Inflammatory macrophage treated with lipopolysaccharide for 4 hours (primary cell): ENCODE results near the gene CHD6.

Experiments used
- DNase-seq: peaks from one replicate; pipeline ENCODE4 v3.0.0-alpha.2; 2020

CHD6 gene

DNA sequence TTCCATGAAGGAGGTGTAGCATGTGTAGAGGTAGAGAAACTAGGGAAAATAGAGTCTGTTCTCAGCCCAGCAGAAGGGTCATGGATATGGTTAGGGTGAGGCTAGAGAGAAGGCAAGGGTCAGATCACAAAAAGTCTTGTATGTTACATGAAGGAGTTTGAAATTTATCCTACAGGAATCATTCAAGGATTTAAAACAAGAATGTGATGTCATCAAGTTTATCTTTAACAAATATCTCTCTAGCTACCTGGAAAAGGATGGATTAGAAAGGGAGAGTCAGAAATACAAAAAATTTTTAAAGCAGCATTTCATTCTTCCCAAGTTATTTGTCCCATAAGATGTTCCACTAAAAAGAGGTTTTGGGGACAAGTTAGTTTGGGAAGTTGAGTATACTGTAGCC lies 4.4 kb upstream of the CHD6 start:
- DNase-seq, result no peak

DNA sequence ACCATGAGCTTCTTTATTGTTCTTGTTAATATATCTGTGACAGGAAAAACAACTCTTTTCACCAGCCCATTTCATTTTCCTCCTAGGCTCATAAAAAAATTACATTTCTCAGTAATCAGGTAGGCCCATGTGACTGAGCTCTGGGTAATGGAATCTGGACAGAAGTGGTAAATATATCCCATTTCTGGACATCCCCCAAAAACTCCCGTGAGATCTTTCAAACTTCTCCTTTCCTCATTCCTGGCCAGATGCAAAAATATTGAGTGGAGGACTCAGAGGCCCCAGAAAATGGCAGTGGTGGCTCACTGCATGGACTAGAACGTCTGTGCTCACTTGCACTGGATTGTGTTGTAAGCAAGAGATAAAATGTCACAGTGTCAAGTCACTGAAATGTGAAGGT lies 3.8 kb upstream of the CHD6 start:
- peak; percentile 28 for DNase-seq

DNA sequence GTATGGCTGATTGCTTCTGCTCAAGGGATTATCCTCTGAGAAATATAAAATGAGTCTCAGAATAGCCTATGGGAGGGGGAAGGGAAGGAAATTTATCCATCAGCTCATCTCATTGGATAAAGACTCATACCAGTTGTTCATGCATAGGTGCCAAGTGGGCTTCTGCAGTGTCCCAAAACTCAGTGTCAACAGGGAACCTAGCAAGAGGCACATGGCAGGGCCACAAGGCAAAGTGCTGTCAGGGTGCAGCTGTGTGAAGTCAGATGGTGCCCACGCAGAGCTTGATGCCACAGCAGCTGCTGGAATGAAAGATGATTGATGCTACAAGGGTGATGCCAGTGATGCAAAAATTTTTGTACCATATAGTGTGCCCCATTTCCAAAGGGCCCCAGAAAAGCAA lies 3.2 kb upstream of the CHD6 start:
- DNase-seq, result no peak

DNA sequence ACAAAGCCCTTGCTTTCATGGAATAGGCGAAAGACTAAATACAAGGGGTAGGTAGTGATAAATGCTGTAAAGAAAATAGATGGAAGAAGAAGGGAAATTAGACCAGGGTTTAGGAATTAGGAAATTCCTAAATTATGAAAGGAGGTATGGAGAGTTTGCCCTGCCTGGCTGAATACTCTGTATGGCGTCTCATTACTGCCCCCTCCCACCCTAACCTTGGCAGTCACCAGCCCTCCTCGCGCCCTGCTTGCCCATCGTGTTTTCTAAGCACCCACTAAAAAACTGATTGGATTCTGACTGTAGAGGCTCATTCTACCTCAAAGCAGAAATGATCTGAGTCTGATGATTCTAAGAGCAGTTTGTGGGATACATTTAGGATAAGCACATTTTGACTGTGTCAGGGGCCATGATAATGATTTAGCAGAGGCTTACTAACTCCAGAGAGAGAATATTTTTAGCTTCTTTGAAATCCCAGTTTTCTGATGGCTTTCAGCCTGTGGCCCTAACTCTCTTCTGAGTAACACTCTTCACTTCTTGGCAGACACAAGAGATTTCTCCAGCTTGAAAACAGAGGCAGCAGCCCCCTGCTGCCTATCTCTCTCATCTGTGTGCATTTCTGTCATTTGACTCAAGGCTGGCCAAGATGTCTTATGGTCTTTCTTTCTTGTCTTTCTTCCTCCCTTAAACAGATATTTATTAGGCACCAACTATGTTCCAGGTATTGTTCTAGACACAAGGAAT lies 1.4 kb upstream of the CHD6 start:
- no peak for DNase-seq

DNA sequence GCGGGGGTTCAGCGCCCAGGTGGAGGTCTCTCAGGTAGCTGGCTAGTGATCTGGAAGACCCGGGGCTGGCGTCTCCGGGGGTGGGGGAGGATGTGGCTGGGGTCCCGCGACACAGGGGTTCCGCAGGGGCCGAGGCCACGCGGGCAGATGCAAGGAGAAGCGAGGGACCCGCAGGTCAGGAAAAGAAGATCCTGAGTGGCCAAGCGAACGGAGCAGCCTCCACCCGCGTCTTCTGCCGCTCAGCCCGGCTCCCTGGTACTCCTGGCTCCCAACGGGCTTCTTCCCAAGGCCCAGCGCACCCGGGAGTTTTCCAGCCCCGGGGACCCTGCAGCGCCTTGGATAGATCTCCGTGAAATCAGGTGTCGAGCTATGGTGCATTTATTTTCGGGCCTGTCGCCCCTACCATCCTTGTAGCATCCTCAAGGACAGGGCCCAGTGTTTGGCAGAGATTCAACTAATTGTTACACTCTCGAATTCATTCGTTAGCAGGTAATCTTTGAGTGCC lies 682 bp upstream of the CHD6 start:
- no peak for DNase-seq

DNA sequence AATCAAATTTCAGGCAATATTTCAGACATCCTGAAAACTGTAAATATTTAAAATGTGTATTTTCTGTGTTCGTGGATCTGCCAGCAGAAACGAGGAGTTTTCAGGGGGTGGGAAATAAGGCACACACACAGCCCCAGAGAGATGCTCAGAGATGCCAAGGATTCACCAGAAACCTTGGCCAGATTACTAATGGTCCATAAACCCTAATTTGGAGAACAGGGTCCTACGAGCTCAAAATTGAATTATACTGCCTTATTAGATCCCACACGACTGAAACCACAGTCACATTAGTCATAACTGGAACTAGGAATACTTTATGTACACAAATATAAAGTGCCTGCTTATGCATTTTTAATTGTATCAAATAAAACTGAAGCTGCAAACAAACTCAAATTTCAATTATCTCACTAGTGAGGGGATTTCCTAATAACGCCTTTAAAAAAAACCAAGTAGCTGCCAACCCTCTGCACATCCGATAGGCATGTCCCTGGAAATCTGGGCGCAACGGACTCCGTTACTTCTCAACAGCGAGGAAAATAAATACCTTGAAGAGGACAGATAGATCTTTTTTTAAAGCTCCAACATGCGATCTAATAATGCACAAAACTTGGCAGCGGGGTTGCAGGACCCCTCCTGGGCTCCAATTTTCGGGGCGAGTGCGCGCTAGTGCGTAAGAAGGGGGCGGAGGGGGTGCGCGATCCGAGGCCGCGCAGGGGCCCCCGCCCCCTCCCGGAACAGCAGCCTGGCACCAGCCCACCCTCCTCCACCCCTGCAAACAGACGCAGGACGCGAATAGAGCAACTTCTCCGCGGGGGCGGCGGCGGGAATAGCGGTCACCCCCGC lies 897 bp downstream of the CHD6 start:
- DNase-seq, result peak; percentile 22

DNA sequence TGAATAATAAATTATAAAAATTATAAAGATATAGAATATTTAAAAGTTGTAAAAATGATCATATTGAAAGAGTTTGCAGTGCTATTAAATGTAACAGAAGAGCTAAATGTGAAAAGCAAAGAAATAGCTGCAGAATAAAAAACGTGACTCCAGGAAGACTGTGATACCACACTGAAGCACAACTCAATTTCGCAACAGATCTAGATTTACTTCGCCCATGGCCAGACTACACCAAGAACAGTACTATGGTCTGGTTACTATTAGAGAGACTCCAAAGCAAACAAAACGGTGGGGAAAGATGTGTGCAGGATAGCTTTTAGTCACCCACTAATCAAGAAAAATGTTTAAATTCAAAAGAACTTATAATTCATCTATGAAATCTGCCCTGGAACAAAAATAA lies 1.9 kb downstream of the CHD6 start:
- DNase-seq, result peak; percentile 18

DNA sequence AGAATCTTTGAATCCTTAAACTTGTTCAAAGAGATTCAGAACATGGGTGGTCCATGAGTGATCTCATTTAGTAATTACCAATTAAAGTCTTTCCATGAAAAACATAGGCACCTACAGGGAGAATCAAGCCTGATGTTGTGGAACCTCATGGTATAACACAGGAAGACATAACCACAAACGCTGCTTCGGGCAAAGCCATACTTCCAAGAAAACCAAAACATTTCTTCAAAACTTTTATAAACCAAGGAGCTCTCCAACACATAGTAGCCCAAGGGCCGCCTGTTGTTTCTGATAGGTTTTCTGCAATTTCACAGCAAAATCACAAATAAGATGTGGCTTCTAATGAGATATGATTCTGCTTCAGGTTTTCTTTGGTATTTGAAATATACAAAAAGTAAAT lies 2.5 kb downstream of the CHD6 start:
- no peak for DNase-seq

DNA sequence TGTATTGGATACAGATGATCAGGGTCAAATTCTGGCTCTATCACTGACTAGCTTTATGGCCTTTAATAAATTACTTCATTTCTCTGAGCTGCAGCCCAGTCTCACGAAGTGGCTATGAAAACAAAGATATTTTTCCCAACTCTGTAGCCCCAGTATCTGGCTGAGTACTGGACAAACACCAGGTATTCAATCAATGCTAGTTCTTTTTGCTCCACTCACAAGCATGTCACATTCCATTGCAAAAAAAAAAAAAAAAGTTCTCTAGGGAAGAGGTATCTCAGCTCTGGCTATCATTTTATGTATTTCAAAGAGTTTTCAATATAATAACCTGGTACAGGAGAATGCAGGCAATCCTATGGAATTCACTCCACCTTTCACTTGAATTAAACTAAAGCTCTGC lies 3.1 kb downstream of the CHD6 start:
- no peak for DNase-seq

DNA sequence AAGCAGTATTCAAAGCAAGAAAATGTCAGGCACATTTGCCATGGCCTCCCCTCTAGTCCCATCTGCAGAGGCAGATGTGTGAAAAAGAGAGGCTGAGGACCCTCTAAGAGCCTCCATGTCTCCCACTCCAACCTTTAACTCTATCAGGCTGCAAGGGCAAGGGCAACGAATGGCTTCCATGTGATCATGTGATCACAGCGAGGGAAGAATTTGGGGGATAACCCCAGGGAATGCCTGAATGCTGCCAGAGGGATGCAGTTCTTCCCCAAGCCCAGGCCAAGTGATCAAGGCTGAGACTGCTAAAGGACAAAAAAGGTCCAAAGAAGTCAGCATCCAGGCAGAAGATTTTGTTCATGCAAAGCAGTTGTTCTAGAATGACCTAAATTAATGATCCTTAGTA lies 4.9 kb downstream of the CHD6 start:
- no peak for DNase-seq

DNA sequence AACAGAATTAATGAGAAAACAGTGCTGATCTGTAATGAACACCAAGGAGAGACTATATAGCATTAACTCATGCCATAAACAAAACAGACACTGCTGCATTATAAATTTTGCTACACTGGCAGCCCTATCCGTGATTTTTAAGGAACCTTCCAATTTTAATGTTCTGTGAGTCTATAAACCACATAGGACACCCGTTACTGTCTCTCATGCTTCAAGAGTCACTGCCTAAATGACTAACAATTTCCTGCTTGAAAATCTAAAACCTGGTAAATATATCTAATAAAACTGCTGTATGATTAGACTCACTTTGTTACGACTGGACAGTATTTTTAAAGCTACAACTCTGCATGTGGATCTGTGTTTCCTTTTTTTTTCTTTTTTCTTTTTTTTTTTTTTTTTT lies 8.7 kb downstream of the CHD6 start:
- DNase-seq, result no peak

DNA sequence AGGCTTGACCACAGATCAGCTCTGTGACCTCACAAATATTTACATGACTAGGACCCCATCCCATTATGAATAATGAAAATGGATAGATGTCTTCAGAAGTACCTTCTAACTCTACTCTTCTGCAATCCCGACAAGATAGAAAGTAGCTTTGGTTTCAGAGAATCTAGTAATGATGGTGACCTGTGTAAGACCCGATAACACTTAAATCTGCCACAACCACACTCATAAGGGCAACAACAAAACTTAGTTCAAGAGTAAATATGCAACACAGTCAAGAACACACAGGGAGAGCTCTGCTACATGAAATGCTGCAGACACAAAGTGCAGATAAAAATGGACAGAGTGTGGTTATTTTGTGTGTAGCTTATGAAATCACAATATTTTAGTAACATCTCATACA lies 9.6 kb downstream of the CHD6 start:
- no peak for DNase-seq

DNA sequence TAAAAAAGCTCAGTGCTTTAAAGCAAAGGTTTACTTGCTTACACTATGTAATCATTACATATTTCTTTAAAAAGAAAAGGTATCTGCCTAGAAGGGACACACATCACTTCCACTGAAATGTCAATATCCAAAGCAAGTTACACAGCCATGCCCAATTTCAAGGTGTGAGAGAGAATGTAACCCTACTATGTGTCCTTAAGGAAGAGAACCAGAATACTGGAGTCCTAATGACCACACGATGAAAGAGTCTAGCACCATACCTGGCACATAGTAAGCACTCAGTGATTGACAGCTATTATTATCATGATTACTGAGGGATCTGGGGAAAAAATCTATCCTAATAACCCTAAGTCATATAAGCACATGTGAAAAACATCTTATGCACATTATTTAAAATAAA lies 10.4 kb downstream of the CHD6 start:
- DNase-seq, result no peak

DNA sequence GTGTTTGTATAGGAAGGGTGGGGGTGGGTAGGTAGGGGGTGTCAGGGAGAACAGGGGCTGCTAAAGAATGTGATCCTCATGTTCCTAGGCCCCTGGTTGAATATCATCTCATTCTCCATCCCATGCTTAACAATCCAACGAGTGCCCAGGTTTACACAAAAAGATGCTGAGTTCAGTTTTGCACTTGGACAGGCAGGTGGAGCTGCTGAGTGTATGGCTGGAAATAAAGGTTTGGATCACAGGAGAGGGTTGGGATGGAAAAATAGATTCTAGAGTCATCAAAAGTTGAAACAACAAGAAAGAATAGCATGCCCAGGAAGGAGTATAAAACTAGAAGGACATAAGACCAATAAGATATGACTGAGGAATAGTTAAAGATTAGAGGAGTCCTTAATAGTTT lies 14.2 kb downstream of the CHD6 start:
- no peak for DNase-seq

DNA sequence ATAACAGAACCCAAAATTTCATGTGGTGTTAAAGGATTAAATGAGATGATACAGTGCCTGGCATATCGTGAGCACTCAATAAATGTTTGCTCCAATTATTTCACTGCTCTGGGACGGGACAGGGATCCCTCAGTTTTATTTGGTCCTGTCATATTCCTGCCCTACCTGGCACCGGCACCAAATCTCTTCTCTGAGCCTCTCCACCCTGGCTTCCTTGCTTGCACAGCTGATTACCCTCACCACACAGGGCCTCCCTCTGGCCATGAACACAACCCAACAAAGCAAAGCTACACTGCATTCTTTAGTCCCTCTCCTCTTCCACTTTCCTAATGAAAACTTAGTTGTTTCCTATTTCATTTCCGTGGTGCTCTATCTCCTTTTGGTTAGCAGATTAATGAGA lies 16.4 kb downstream of the CHD6 start:
- DNase-seq, result no peak

DNA sequence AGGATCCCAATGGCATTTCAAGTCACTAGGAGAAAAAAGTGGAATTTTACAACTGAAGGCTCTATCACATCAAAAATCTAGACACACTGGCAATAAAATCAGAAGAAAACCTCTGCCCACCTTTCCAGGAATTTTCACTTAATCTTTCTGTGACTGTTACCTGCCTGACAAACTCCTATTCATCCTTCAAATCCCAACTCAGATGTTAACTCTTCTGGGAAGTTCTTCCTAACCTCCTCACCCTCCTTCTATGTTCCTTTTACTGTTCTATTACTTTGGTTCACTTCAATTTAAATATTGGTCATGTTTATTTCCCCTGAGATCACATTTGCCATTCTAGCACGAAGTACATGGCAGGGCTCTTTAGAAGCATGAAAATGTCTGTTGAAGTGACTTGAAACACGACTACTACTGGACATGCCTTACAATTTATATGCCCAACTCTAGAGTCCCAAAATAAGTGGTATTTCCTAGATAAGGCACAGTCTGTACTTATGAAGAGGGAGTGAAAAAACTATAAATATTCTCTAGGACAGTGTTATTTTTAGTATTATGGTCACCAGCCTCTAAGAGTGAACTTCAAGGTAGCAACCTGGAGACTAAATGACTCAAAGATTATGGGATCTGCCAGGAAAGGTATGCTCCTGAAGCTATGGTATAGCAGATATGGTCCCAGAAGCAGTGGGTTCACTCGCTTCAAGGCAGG lies 17.1 kb downstream of the CHD6 start:
- DNase-seq, result no peak

DNA sequence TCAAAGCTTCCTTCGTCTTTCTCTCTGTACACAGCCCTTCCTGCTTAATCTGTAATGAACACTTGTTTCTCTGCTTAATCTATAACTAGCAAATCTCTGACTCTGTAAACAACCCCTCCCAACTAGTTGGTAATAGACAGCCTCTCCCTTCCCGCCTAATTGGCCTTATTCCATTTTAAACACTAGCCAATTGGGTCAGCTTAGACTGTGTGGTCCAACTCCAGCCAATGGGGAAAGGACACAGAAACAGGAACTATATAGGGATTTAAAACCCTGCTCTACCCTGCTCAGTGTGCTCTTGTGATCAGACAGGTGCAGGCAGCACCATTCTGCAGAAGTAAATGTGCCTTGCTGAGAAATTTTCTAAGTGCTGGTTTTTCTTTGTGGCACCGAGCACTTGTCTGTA lies 18.5 kb downstream of the CHD6 start:
- DNase-seq, result no peak

DNA sequence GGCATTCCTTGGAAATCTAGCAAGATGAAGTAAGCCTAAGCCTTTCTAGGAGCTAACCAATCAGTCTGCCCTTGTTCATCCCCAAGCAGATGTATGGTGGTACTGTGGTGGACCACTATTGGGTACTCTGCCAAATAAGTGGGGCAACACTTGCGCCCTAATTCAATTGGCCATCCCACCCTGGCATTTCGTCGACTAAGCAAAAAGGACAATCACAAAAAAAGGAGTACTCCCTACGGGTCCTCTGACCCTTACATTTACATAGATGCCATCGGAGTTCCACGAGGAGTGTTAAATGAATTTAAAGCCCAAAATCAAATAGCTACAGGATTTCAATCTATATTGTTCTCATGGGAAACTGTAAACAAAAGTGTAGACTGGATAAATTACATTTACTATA lies 19.5 kb downstream of the CHD6 start:
- no peak for DNase-seq

DNA sequence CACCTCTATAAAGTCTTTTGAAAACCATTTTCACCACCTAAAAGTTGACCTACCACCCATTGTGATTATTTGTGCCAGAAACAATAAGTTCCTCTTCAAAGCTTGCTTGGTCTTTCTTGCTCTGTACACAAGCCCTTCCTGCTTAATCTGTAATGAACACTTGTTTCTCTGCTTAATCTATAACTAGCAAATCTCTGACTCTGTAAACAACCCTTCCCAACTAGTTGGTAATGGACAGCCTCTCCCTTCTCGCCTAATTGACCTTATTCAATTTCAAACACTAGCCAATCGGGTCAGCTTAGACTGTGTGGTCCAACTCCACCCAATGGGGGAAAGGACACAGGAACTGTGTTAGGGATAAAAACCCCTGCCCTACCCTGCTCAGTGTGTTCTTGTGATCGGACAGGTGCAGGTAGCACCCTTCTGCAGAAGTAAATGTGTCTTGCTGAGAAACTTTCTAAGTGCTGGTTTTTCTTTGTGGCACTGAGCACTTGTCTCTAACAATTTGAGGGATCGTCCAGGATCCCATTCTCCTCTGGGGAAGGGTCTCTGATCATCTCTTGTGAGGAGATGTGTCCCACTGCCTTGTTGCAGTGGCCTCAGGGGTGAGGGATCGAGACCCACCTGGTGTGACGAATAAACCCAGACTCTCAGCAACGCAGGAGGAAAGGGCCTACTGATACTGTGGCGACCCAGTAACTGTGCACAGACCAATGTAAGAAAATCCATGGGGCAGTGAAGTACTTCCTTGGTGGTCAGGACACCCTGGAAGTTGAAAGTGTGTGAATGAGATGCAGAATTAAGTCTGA lies 23.5 kb downstream of the CHD6 start:
- no peak for DNase-seq

DNA sequence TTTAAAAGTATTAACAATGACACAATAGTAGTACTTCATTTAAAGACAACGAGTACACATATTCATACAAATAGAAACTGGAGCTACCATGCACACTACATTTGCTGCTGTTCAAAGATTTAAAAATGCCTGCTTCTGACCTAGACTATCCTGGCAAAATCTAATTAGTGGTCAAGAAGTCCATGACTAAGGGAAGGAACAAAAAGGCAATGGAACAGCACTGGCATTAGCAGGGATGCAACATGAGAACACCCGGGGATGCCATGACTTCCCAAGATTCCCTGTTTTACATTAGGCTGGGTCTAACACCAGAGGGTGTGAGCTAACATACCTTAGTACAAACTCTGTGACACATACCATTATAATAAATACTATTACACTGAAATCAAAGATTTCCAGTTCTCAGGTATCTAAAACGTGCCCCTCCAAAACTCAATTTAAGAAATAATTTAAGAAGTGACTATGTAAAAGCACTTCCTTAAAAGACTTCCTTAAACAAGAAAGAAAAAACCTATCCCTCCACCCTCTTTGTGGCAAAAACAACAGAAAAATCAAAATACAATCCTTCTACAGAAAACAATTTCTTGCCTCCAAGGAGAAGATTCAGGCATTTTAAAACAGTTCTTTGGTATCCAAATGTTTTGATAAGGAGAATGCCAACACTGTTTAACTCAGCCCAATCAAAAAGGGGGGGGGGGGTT lies 25.5 kb downstream of the CHD6 start:
- DNase-seq, result no peak

DNA sequence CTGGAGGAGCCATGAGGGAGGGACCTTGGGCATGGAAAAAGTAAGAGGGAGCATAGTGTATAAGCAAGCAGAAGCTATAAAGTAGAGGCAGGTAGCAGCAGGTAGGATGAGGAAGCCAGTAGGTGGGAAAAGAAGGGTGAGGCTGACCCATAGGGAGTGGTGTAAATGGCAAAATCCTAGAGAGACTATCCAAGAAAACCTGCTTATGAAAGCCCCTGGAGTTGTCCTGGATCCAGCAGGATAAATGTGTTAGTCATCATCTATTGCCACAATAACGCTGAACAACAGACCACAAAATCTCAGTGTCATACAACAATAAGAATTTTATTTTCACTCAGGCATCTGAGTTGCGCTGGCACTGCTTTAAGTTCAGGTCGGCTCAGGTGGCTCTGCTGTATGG lies 30.2 kb downstream of the CHD6 start:
- no peak for DNase-seq

DNA sequence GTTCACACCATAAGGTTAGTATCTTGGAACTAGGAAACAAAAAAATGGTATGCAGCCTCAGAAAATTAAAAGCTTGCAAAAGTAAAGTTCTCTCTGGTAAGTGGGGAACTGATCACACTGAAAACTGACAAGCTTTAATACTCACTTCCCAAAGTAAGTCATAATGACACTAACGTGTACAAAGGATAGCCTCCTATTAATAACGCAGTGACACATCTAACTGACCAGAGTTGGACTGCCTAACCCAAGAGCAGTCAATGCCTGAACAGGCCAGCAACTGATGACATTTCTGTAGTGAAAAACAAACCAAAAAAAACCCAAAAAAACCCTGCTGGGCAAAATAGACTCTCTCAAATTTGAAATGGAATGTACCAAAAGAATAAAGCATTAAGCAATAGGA lies 30.7 kb downstream of the CHD6 start:
- DNase-seq, result no peak
